ENCODE results near the gene ZBTB11. TPM values are rescaled to one million over a fixed set of nuclear protein-coding genes. Genes with fewer than 3 reads are reported as not detected.

The ZBTB11 gene
- total RNA-seq, 3 donors from 2014 or later (not counting 1 experiment from before 2014, with no cell fraction given) = 72.0 to 90.9 (median 83.5) TPM

DNA sequence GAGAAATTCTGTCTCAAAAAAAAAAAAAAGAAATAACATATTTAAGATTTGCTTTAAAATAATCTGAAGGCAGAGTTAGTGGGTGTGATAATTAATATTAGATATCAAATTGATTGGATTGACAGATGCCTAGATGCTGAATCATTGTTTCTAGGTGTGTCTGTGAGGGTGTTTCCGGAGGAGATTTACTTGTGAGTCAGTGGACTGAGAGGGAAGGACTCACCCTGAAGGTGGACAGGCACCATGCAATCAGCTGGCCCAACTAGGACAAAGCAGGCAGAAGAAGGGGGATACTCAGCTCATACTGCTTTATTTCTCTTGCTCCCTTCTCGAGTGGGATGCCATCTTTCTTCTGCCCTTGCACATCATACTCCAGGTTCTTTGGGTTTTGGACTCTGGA is 26.2 kb upstream of the ZBTB11 start:
- no peaks in the 10 kb centered on the region for H3K27me3 ChIP-seq (ENCODE audit: control insufficient read depth, insufficient read depth, low read length)
- no peak for ATAC-seq
- 85% methylated on average over 2 of the region's 2 CpGs for WGBS (ENCODE audit: insufficient coverage)

DNA sequence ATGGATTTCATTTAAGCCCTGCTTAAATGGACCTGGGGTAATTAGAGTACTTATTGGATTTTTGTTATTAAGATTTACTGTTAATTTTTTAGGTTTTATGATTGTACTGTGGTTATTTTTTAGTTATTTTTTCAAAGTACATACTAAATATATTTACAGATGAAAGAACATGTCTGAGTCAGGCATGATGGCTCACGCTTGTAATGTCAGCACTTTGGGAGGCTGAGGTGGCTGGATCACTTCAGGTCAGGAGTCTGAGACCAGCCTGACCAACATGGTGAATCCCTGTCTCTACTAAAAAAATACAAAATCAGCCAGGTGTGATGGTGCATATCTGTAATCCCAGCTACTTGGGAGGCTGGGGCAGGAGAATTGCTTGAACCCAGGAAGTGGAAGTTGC is 25.8 kb upstream of the ZBTB11 start:
- no peak for ATAC-seq
- intact Hi-C loops (cut with micrococcal nuclease) = no loop called here
- no peak overlapping the region for H3K27ac Mint-ChIP-seq
- no peaks in the 10 kb centered on the region for H3K27me3 Mint-ChIP-seq (ENCODE audit: low read depth in 2 of 2)
- H3K4me3 ChIP-seq (ENCODE audit: low read length) = no peak overlapping the region
- no peaks in the 10 kb centered on the region for H3K4me1 ChIP-seq (ENCODE audit: control insufficient read depth, insufficient read depth, low read length)
- no peaks in the 10 kb centered on the region for H3K9me3 Mint-ChIP-seq
- TF ChIP-seq, protein P1, sequence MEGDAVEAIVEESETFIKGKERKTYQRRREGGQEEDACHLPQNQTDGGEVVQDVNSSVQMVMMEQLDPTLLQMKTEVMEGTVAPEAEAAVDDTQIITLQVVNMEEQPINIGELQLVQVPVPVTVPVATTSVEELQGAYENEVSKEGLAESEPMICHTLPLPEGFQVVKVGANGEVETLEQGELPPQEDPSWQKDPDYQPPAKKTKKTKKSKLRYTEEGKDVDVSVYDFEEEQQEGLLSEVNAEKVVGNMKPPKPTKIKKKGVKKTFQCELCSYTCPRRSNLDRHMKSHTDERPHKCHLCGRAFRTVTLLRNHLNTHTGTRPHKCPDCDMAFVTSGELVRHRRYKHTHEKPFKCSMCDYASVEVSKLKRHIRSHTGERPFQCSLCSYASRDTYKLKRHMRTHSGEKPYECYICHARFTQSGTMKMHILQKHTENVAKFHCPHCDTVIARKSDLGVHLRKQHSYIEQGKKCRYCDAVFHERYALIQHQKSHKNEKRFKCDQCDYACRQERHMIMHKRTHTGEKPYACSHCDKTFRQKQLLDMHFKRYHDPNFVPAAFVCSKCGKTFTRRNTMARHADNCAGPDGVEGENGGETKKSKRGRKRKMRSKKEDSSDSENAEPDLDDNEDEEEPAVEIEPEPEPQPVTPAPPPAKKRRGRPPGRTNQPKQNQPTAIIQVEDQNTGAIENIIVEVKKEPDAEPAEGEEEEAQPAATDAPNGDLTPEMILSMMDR (IDR thresholded peaks at IDR 0.05) = no peak
- H3K27me3 ChIP-seq (ENCODE audit: control insufficient read depth, insufficient read depth, low read length) = no peaks in the 10 kb centered on the region
- H3K9me3 ChIP-seq (ENCODE audit: control insufficient read depth, insufficient read depth, low read length) = no peaks in the 10 kb centered on the region
- WGBS (ENCODE audit: insufficient coverage) = 100% methylated on average over 1 of the region's 1 CpG
- no peak overlapping the region for H3K27ac ChIP-seq (ENCODE audit: low read length)
- H3K4me3 Mint-ChIP-seq = no peak overlapping the region
- no peaks in the 10 kb centered on the region for H3K36me3 ChIP-seq (ENCODE audit: control insufficient read depth, insufficient read depth, low read length)
- H3K36me3 Mint-ChIP-seq = no peaks in the 10 kb centered on the region
- DNase-seq = no peak
- H3K4me1 Mint-ChIP-seq = no peaks in the 10 kb centered on the region

More for the DNA sequence above, 26.2 kb upstream of the ZBTB11 start:
- H3K36me3 ChIP-seq (ENCODE audit: control insufficient read depth, insufficient read depth, low read length) = no peaks in the 10 kb centered on the region
- H3K4me1 ChIP-seq (ENCODE audit: control insufficient read depth, insufficient read depth, low read length) = no peaks in the 10 kb centered on the region
- no peaks in the 10 kb centered on the region for H3K9me3 Mint-ChIP-seq
- no peak overlapping the region for H3K4me3 Mint-ChIP-seq
- no peaks in the 10 kb centered on the region for H3K36me3 Mint-ChIP-seq
- H3K4me3 ChIP-seq (ENCODE audit: low read length) = no peak overlapping the region
- intact Hi-C loops (cut with micrococcal nuclease) = no loop called here
- no peaks in the 10 kb centered on the region for H3K27me3 Mint-ChIP-seq (ENCODE audit: low read depth in 2 of 2)
- H3K9me3 ChIP-seq (ENCODE audit: control insufficient read depth, insufficient read depth, low read length) = no peaks in the 10 kb centered on the region
- H3K27ac Mint-ChIP-seq = no peak overlapping the region
- DNase-seq = no peak
- TF ChIP-seq, protein P1 (IDR thresholded peaks at IDR 0.05) = no peak
- no peak overlapping the region for H3K27ac ChIP-seq (ENCODE audit: low read length)
- no peaks in the 10 kb centered on the region for H3K4me1 Mint-ChIP-seq

DNA sequence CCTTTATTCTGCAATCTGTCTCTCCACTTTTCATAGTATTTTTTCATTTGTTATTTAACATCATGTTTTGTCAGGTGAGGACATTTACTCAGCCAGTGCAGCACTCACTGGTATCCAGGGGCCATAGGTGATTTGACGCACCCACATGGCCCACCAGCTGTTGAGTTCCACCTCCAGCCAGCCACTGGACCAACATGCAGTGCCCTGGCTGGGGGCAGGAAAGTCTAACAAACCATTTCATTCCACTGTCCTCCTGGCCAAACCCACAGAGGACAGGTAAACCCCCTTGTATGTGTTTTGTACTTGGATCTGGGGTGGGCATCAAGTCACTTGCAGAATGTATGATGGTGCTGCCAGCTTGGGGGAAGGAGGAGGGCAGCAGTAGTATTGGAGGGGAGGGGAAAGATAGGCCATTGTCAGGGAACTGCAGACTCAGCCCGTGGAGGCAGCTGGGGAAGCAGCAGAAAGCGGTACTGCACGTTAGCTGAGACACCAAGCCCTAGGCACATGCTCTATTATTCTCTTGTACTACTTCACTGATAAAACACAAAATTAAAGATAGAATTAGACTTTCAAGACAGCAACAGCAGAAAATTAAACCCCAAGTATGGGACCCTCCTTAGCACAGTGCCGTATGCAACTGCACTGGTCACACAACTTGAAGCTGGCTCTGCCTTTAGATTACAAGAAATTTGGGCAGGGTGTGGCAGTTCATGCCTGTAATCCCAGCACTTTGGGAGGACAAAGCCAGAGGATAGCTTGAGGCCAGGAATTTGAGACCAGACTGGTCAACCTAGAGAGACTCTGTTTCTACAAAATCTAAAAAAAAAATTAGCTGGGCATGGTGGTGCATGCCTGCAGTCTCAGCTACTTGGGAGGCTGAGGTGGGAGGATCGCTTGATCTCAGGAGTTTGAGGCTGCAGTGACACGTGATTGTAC is 25.0 kb upstream of the ZBTB11 start:
- DNase-seq (no peak), ATAC-seq (no peak)
- Histone ChIP-seq H3K9me3 (ENCODE audit: control insufficient read depth, insufficient read depth, low read length) (no peaks in the 10 kb centered on the region), H3K4me3 (ENCODE audit: low read length) (no peak overlapping the region), H3K27me3 (ENCODE audit: control insufficient read depth, insufficient read depth, low read length) (no peaks in the 10 kb centered on the region), H3K36me3 (ENCODE audit: control insufficient read depth, insufficient read depth, low read length) (no peaks in the 10 kb centered on the region), H3K4me1 (ENCODE audit: control insufficient read depth, insufficient read depth, low read length) (no peaks in the 10 kb centered on the region), H3K27ac (ENCODE audit: low read length) (no peak overlapping the region)
- 84% methylated on average over 7 of the region's 7 CpGs for WGBS (ENCODE audit: insufficient coverage)
- H3K4me1 Mint-ChIP-seq = no peaks in the 10 kb centered on the region
- no peaks in the 10 kb centered on the region for H3K9me3 Mint-ChIP-seq
- TF ChIP-seq, protein P1 (IDR thresholded peaks at IDR 0.05) = no peak
- no peaks in the 10 kb centered on the region for H3K27me3 Mint-ChIP-seq (ENCODE audit: low read depth in 2 of 2)
- intact Hi-C loops (cut with micrococcal nuclease) = no loop called here
- H3K36me3 Mint-ChIP-seq = no peaks in the 10 kb centered on the region
- no peak overlapping the region for H3K4me3 Mint-ChIP-seq
- H3K27ac Mint-ChIP-seq = no peak overlapping the region

All from natural killer cell (primary cell).